ENCODE measurements around the gene PPP2R3B.
"Not testable (repeated sequence)": the region's sequence is repeated elsewhere in the genome, so short reads cannot be mapped to it uniquely, and the experiment has no call there.

Gene PPP2R3B

DNA sequence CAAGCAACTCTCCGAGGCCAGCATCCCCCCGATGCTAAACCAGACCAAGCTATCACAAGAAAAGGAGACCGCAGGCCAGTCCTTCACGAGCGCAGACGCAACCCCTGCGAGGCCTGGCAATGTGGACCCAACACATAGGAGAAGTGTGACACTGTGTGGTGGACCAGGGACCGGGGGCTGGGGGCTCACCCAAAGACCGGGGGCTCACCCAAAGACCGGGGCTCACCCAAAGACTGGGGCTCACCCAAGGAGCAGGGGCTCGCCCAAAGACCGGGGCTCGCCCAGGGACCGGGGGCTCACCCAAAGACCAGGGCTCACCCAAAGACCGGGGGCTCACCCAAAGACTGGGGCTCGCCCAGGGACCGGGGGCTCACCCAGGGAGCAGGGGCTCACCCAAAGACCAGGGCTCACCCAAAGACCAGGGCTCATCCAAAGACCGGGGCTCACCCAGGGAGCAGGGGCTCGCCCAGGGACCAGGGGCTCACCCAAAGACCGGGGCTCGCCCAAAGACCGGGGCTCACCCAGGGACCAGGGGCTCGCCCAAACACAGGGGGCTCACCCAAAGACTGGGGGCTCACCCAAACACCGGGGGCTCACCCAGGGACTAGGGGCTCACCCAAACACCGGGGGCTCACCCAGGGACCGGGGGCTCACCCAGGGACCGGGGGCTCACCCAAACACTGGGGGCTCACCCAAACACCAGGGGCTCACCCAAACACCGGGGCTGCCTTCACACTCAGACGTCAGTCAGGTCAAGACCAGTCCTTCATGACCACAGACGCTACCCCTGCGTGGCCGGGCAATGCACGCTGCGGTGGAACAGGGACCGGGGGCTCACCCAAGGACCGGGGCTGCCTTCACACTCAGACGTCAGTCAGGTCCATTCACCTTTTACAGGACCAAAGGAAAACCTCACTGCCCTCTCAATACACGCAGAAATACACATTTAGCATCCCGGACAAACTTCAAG, 32.9 kb downstream of the PPP2R3B start:
- DNase-seq (ENCODE audit: low read depth, low spot score): no peak

DNA sequence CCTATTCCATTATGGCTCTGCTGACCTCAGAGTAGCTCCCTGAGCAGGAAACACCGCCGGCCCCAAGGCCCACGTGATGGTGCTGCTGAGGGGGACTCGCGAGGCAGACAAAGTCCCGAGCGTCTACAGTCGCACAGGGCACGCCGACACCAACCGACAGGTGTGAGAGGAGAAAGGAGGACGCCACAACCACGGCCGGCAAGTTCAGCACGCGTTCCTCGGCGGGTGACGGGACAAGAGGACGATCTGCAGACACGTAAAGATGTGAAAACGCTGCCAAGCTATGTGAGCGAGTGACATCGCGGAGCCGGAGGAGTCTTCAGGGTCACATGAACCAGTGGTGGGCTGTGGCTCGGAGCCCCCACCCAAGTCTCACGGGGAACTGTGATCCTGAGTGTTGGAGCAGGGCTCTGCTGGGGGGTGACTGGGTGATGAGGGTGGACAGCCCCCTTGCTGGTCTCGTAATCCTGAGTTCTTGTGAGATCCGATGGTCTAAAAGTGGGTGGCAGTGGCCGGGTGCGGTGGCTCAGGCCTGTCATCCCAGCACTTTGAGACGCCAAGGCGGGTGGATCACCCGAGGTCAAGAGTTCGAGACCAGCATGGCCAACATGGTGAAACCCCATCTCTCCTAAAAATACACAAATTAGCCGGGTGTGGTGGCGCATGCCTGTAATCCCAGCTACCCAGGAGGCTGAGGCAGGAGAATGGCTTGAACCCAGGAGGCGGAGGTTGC, 34.0 kb downstream of the PPP2R3B start:
- no peak for DNase-seq (ENCODE audit: low read depth, low spot score)

GRCh38 chrX:352181-352580, 34.5 kb downstream of the PPP2R3B start:
- DNase-seq (ENCODE audit: low read depth, low spot score): no peak

DNA sequence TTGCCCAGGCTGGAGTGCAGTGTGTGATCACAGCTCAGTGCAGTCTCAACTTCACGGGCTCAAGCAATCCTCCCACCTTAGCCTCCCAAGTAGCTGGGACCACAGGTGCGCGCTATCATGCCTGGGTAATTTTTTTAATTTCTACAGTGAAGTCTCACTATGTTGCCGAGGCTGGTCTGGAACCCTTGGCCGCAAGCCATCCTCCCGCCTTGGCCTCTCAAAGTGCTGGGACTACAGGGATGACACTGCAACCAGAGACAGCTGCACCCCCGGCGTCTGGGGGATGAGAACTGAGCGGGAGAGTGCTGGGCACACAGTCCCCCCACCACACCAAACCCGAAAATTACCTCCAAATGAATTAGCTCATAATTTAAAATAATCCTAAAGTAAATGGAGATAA, 35.0 kb downstream of the PPP2R3B start:
- no peak for DNase-seq (ENCODE audit: low read depth, low spot score)

GRCh38 chrX:351324-351641, 35.4 kb downstream of the PPP2R3B start:
- not testable (repeated sequence) for DNase-seq (ENCODE audit: low read depth, low spot score)

DNA sequence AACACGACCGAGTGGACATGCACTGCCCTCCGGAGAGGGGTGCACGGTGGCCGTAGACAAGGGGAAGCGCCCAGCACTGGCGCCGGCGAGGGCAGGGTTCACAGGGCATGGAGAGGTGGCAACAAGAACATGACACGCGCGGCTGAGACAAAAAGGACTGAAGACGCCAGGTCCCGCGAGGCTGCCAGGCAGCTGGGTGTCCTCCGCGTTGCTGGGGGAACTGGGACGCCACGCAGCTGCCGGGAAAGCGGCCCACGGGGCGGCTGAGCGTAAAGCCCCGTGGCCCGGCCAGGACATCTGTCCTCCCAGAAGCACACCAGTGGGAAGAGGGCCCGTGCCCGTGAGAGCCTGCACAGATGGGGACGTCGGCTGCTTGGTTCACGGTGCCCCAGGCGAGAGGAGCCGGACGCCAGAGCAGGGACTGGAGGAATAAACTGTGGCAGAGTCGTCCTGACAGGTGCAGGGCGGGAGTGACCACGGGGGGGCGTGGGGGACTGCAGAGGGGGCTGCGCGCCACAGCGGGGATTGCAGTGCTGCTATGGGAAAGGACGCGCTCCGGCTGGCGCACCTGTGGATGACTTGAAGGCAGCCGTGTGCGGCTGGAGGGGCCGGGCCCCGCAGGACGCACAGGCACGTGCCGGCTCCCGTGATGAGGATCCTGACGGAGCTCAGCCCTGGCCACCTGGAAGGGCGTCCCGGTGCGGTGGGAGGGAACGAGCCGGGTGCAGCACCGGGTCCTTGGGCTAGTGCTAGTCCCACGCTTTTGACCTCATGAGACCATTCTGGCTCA, 36.0 kb downstream of the PPP2R3B start:
- no peak for DNase-seq (ENCODE audit: low read depth, low spot score)

GRCh38 chrX:350148-350533, 36.6 kb downstream of the PPP2R3B start:
- no peak for DNase-seq (ENCODE audit: low read depth, low spot score)

- no peak for DNase-seq (ENCODE audit: low read depth, low spot score)
These were observed 37.0 kb downstream of the PPP2R3B start for GRCh38 chrX:349702-350101.

DNA sequence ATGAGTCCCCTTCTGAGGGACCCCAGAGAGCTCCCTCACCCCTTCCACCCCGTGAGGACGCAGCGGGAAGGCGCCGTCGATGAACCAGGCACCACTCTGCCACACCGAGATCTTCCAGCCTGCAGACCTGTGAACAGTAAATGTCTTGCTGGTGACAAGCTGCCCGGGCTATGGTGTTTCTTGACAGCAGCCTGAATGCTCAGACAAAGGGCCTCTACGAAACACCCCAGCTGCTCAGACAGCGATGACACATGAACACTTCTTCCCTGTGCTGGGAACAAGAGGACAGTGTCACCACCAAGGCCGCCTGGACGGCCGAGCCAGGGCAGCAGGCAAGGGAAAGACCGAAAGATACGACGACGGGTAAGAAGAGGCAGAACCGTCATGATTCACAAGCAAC, 37.5 kb downstream of the PPP2R3B start:
- DNase-seq (ENCODE audit: low read depth, low spot score): no peak

- DNase-seq (ENCODE audit: low read depth, low spot score): no peak
These were observed 38.1 kb downstream of the PPP2R3B start for GRCh38 chrX:348461-349117.

DNA sequence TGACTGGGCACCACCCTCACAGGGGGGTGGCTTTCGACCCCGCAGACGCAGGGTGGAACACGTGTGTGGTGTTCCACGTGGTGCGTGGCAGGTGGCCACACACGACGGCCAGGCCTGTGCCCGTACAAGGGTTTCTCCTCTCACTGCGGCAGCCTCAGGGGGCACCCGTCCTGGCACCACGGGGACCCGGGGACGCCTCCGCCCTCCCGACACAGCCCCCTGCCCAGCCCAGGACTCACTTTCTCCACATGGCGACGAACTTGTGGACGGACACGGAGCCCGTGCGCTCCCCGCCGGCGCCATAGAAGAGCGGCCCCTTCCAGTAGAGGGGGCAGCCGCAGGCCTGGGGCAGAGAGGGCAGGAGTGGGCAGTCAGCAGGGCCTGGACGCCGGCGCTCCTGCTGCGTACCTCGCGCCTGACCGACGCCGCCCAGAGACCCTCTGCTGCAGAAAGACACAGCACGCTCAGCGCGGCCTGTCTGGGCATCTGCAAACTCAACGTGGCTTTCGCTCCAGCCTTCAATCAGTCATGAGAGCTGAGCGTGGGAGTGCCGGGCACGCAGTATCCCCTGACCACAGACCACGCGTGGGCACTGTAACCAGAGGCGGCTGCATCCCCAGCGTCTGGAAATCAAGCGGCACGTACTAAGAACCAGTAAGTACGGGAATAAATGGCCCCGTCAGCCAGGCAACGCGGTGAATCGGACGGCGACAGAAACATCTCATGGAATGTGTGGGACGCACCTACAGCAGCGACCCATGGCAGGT, 39.2 kb downstream of the PPP2R3B start:
- no peak for DNase-seq (ENCODE audit: low read depth, low spot score)

DNA sequence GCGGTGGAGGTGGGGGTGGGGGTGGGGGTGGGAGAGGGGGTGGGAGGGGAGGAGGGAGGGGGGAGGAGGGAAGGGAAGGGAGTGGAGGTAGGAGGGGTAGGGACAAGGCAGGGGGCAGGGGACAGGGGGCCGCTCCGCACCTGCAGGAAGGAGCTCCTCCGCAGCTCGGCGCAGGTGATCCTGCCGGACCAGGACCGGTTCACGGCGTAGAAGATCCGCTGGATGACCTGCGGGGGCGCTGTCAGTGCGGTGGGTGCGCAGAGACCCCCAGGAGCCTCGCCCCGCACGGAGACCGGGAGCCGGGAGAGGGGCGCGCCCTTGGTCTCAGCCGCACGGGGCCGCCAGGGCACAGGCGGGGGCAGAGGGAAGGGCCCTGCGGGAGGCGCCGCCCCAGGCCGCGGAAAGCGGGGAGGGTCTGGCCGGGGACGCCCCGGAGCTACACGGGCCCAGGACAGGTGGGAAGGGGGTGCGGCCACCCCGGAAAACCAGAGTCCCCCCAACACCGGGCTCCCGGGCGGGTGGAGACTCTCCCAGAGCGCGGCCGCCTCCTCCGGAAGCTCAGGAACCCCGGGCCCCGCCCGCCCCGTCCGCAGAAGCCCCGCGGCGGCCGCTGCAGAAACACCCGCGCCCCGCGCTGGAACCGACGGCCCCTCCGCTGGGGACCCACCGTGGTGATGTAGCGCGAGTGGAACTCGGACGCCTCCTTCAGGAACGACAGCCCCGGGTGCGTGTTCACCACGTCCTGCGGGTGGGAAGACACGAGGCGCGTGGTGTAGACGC, 40.5 kb downstream of the PPP2R3B start:
- DNase-seq (ENCODE audit: low read depth, low spot score): no peak

- no peak for DNase-seq (ENCODE audit: low read depth, low spot score)
These were observed 41.4 kb downstream of the PPP2R3B start for GRCh38 chrX:345020-345925.

GRCh38 chrX:344371-344901, 42.3 kb downstream of the PPP2R3B start:
- no peak for DNase-seq (ENCODE audit: low read depth, low spot score)

DNA sequence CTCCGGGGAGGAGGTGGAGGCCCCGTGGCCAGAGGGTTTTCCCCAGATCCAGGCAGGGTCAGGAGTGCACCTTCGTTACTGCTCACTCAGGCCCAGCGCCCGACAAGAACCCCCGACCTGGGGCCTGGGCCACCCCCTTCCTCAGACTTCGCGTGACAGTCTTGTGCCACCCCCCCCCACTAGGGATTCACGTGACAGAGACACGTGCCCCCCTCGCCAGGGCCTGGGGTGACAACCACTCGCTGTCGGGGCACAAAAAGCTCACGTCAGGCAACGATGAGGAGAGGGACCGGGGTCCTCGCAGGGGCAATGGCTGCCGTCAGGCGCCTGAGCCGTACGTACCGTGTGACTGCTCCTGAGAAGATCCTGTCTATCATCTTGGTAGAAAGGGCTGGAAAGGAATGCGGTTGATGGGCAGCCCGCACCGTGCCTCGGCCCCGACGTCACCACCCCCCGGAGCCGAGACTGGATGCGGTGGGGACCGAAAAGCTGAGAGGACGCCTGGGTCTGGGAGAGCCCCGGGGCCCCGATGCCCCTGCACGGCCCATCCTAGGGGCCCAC, 45.1 kb downstream of the PPP2R3B start:
- DNase-seq (ENCODE audit: low read depth, low spot score): no peak

DNA sequence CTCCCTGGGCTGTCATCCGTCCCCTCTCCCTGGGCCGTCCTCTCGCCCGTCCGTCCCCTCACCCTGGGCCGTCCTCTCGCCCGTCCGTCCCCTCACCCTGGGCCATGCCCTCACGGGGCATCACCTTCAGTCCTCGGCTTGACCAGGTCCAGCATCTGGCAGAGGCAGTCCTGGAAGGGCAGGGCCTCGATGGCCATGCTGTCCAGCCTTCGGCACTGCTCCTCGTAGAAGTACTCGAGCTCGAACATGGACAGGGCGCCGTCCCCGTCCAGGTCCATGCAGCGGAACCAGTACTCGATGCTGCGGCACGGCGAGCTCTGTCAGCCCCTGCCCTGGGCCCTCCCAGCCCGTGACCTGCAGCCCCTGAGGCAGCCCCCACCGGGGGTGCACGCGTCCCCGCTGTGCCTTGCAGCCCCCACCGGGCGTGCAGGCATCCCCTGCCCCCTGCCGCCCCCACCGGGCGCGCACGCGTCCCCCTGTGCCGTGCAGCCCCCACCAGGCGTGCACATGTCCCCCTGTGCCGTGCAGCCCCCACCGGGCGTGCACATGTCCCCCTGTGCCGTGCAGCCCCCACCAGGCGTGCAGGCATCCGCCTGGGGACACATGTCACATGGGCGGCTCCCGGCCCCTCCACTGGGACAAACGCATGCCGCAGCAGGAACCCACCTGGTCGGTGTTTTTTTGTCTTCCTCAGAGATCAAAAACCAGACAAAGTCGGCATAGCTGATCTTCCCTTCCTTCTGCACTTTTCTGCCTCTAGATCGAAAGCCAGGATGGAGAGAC, 45.9 kb downstream of the PPP2R3B start:
- no peak for DNase-seq (ENCODE audit: low read depth, low spot score)

- DNase-seq (ENCODE audit: low read depth, low spot score): no peak
These were observed 46.6 kb downstream of the PPP2R3B start for GRCh38 chrX:340121-340520.

Measured in iPS DF 19.7 (cell line).